Measurements from ENCODE around the gene PHLPP2.

DNA sequence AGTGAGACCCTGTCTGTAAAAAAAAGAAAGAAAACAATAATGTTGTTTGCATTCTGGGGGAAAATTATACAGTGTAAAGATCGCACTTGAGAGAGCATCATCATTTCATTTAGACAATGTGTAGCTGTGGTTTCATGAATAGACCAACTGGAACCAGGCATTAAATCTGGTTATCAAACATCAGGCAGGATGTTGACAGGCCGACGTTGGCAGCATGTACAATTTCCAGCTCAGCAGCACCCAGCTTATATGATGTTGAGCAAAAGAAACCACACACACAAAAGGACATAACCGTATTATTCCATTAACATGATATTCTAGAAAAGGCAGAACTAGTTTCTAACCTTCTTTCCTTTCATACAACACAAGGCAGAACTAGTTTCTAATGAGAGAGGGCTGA, 92.7 kb downstream of the PHLPP2 start:
- TF ChIP-seq POLR2AphosphoS5 (IDR thresholded peaks at IDR 0.05), result no peak
- TF ChIP-seq, protein P1, sequence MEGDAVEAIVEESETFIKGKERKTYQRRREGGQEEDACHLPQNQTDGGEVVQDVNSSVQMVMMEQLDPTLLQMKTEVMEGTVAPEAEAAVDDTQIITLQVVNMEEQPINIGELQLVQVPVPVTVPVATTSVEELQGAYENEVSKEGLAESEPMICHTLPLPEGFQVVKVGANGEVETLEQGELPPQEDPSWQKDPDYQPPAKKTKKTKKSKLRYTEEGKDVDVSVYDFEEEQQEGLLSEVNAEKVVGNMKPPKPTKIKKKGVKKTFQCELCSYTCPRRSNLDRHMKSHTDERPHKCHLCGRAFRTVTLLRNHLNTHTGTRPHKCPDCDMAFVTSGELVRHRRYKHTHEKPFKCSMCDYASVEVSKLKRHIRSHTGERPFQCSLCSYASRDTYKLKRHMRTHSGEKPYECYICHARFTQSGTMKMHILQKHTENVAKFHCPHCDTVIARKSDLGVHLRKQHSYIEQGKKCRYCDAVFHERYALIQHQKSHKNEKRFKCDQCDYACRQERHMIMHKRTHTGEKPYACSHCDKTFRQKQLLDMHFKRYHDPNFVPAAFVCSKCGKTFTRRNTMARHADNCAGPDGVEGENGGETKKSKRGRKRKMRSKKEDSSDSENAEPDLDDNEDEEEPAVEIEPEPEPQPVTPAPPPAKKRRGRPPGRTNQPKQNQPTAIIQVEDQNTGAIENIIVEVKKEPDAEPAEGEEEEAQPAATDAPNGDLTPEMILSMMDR (IDR thresholded peaks at IDR 0.05), result no peak
